GM18505 (cell line): ENCODE results near the gene FRMPD2.
"Not testable (repeated sequence)": the region's sequence is repeated elsewhere in the genome, so short reads cannot be mapped to it uniquely, and the experiment has no call there.

ENCODE experiments used
- ATAC-seq: cut with Tn5 transposase; IDR thresholded peaks from one replicate; pipeline ENCODE4 v1.9.1; 2021; ENCODE audit not compliant: unreplicated experiment
- POLR2A ChIP-seq: IDR thresholded peaks from 4 replicates; pipeline ENCODE4 v1.6.1; 2011; ENCODE audit warnings: borderline replicate concordance; ENCODE audit not compliant: insufficient read depth, insufficient read length; ENCODE audit errors: extremely low read depth

Gene FRMPD2

GRCh38 chr10:48249763-48250351 lies 24.6 kb downstream of the FRMPD2 start:
- TF ChIP-seq POLR2A = no peak
- no peak for ATAC-seq

GRCh38 chr10:48249004-48249762 lies 25.3 kb downstream of the FRMPD2 start:
- no peak for TF ChIP-seq POLR2A
- ATAC-seq = no peak

- TF ChIP-seq POLR2A = no peak
- no peak for ATAC-seq
Measured at GRCh38 chr10:48248462-48248861, 26.0 kb downstream of the FRMPD2 start.

GRCh38 chr10:48247680-48248079 lies 26.8 kb downstream of the FRMPD2 start:
- TF ChIP-seq POLR2A = no peak

GRCh38 chr10:48246501-48246900 lies 28.0 kb downstream of the FRMPD2 start:
- ATAC-seq = no peak
- TF ChIP-seq POLR2A = no peak

More at GRCh38 chr10:48247680-48248079, 26.8 kb downstream of the FRMPD2 start:
- no peak for ATAC-seq

- no peak for ATAC-seq
- no peak for TF ChIP-seq POLR2A
Measured at GRCh38 chr10:48245977-48246376, 28.5 kb downstream of the FRMPD2 start.

GRCh38 chr10:48243921-48244320 lies 30.6 kb downstream of the FRMPD2 start:
- not testable (repeated sequence) for ATAC-seq

- ATAC-seq = no peak
- TF ChIP-seq POLR2A = no peak
Measured at GRCh38 chr10:48243487-48243886, 31.0 kb downstream of the FRMPD2 start.

GRCh38 chr10:48242171-48242904 lies 32.2 kb downstream of the FRMPD2 start:
- no peak for ATAC-seq
- no peak for TF ChIP-seq POLR2A

GRCh38 chr10:48241332-48241731 lies 33.2 kb downstream of the FRMPD2 start:
- TF ChIP-seq POLR2A = no peak
- no peak for ATAC-seq

- TF ChIP-seq POLR2A = no peak
Measured at GRCh38 chr10:48240196-48240595, 34.3 kb downstream of the FRMPD2 start.

GRCh38 chr10:48239618-48240017 lies 34.9 kb downstream of the FRMPD2 start:
- no peak for ATAC-seq
- no peak for TF ChIP-seq POLR2A

More at GRCh38 chr10:48240196-48240595, 34.3 kb downstream of the FRMPD2 start:
- ATAC-seq = no peak

GRCh38 chr10:48238826-48239520 lies 35.5 kb downstream of the FRMPD2 start:
- no peak for ATAC-seq
- no peak for TF ChIP-seq POLR2A

- no peak for ATAC-seq
Measured at GRCh38 chr10:48237259-48238250, 36.9 kb downstream of the FRMPD2 start.

More at GRCh38 chr10:48237259-48238250, 36.9 kb downstream of the FRMPD2 start:
- no peak for TF ChIP-seq POLR2A
